Fibroblast of mammary gland (primary cell): ENCODE results near the gene PGGT1B.
A peak's percentile ranks its signal among the peaks of the same experiment; 100 is the strongest.

Experiments used
- DNase-seq: peaks from one replicate; pipeline ENCODE4 v3.0.0-alpha.2; 2010; ENCODE audit warnings: low read depth
- H3K4me3 ChIP-seq: 2 replicates; pipeline ENCODE4 v1.5.1; 2011; ENCODE audit warnings: low read depth, mild to moderate bottlenecking, low read length, moderate library complexity; ENCODE audit not compliant: control insufficient read depth
- CTCF ChIP-seq: conservative IDR thresholded peaks from 2 replicates; pipeline ENCODE4 v1.5.1; 2011; ENCODE audit warnings: low read depth, low read length, inconsistent platforms; ENCODE audit not compliant: control insufficient read depth, insufficient read depth

PGGT1B gene

GRCh38 chr5:115179030-115179393, 83.7 kb downstream of the PGGT1B start:
- no peak overlapping the region for H3K4me3 ChIP-seq
- no peak for TF ChIP-seq CTCF
- DNase-seq = no peak

- DNase-seq = no peak
- H3K4me3 ChIP-seq = no peak overlapping the region
Measured at GRCh38 chr5:115170929-115171510, 91.7 kb downstream of the PGGT1B start.

GRCh38 chr5:115170134-115170928, 92.3 kb downstream of the PGGT1B start:
- no peak for TF ChIP-seq CTCF
- H3K4me3 ChIP-seq = peak overlapping the region; percentile 69
- DNase-seq = peak; percentile 18

More at GRCh38 chr5:115170929-115171510, 91.7 kb downstream of the PGGT1B start:
- no peak for TF ChIP-seq CTCF

GRCh38 chr5:115169487-115170133, 93.1 kb downstream of the PGGT1B start, which contains the start of gene TRIM36:
TRIM36 (minus strand) TSS chr5:115169908; CDS start chr5:115169634, 274 bp downstream.
- peak; percentile 3 for TF ChIP-seq CTCF
- peak within 1 kb of the TSS; percentile 69 for H3K4me3 ChIP-seq
- DNase-seq = peak; percentile 86

GRCh38 chr5:115168829-115169486, 93.7 kb downstream of the PGGT1B start:
- TF ChIP-seq CTCF = no peak
- DNase-seq = no peak
- peak overlapping the region; percentile 69 for H3K4me3 ChIP-seq

GRCh38 chr5:115166744-115167393, 95.8 kb downstream of the PGGT1B start:
- H3K4me3 ChIP-seq = no peak overlapping the region
- DNase-seq = no peak
- TF ChIP-seq CTCF = no peak
